H1 (cell line): Measurements from ENCODE around the gene AGPAT3.

Source experiments
- CBX8 ChIP-seq: fragments of 300-800, 300-1000 bp; sonication (generic); IDR thresholded peaks from 2 replicates; pipeline ENCODE4 v1.7.1; 2016; ENCODE audit warnings: low read depth, low read length, borderline replicate concordance
- CHD1 ChIP-seq: IDR thresholded peaks from 2 replicates; pipeline ENCODE4 v1.6.1; 2012; ENCODE audit warnings: low read depth, low read length, improper control_type of control experiment
- EZH2 ChIP-seq: fragments of 200-600 bp; sonication (generic); IDR thresholded peaks from 2 replicates; pipeline ENCODE4 v1.7.1; 2012; ENCODE audit warnings: low read depth, mild to moderate bottlenecking, moderate library complexity, low read length, inconsistent platforms; ENCODE audit not compliant: severe bottlenecking
- HDAC2 ChIP-seq, 2 experiments: fragments of 300-600 bp in 1 of 2; sonication (generic) in 1 of 2; IDR thresholded peaks; 2 replicates each; pipeline ENCODE4 v1.6.1; 2011 to 2012; ENCODE audit warnings: low read depth in 2 of 2, low read length in 2 of 2, mild to moderate bottlenecking in 2 of 2, moderate library complexity in 2 of 2, borderline replicate concordance in 1 of 2, inconsistent platforms in 1 of 2
- JUND ChIP-seq: IDR thresholded peaks from 2 replicates; pipeline ENCODE4 v1.6.1; 2011; ENCODE audit warnings: mild to moderate bottlenecking, improper control_type of control experiment, low read length
- POLR2A ChIP-seq, 2 experiments: IDR thresholded peaks; 1 replicate in 1 of 2; 2 replicates in 1 of 2; pipeline ENCODE4 v1.6.1; 2011; ENCODE audit warnings: low read depth in 2 of 2, low read length in 2 of 2, mild to moderate bottlenecking in 2 of 2; ENCODE audit errors: control extremely low read depth in 1 of 2
- POLR2AphosphoS5 ChIP-seq: IDR thresholded peaks from 2 replicates; pipeline ENCODE4 v1.6.1; 2011; ENCODE audit warnings: low read depth, low read length
- SIX5 ChIP-seq: IDR thresholded peaks from 2 replicates; pipeline ENCODE4 v1.6.1; 2011; ENCODE audit warnings: mild to moderate bottlenecking, low read depth, low read length
- SP2 ChIP-seq: IDR thresholded peaks from 2 replicates; pipeline ENCODE4 v1.6.1; 2012; ENCODE audit warnings: mild to moderate bottlenecking, low read length, inconsistent platforms
- TEAD4 ChIP-seq: IDR thresholded peaks from 2 replicates; pipeline ENCODE4 v1.6.1; 2012; ENCODE audit warnings: low read depth, low read length, inconsistent platforms, mixed read lengths
- TF ChIP-seq, protein P1 (sequence below), 3 experiments: IDR thresholded peaks; 1 replicate in 2 of 3; 2 replicates in 1 of 3; pipeline versions ENCODE4 v1.5.1 to v1.6.1; 2011; ENCODE audit warnings: low read length in 3 of 3, mild to moderate bottlenecking in 3 of 3, inconsistent platforms in 2 of 3, low read depth in 1 of 3, moderate library complexity in 1 of 3; ENCODE audit not compliant: insufficient read depth in 1 of 3; ENCODE audit errors: control extremely low read depth in 1 of 3
- TF ChIP-seq, protein P2 (sequence below): IDR thresholded peaks from 2 replicates; pipeline ENCODE4 v1.6.1; 2012; ENCODE audit warnings: inconsistent platforms

GRCh38 chr21:43954042-43954441, 89.0 kb downstream of the AGPAT3 start:
- TF ChIP-seq, protein P1, sequence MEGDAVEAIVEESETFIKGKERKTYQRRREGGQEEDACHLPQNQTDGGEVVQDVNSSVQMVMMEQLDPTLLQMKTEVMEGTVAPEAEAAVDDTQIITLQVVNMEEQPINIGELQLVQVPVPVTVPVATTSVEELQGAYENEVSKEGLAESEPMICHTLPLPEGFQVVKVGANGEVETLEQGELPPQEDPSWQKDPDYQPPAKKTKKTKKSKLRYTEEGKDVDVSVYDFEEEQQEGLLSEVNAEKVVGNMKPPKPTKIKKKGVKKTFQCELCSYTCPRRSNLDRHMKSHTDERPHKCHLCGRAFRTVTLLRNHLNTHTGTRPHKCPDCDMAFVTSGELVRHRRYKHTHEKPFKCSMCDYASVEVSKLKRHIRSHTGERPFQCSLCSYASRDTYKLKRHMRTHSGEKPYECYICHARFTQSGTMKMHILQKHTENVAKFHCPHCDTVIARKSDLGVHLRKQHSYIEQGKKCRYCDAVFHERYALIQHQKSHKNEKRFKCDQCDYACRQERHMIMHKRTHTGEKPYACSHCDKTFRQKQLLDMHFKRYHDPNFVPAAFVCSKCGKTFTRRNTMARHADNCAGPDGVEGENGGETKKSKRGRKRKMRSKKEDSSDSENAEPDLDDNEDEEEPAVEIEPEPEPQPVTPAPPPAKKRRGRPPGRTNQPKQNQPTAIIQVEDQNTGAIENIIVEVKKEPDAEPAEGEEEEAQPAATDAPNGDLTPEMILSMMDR (IDR thresholded peaks at IDR 0.05; ENCODE audit: control extremely low read depth in 1 of 3, insufficient read depth in 1 of 3, low read depth in 1 of 3, low read length in 3 of 3) = no peak
- TF ChIP-seq POLR2A (IDR thresholded peaks at IDR 0.05; ENCODE audit: control extremely low read depth in 1 of 2, low read depth in 2 of 2, low read length in 2 of 2) (no peak), EZH2 (no peak), HDAC2 (IDR thresholded peaks at IDR 0.05; ENCODE audit: borderline replicate concordance in 1 of 2, low read depth in 2 of 2, low read length in 2 of 2) (no peak), TEAD4 (no peak), SP2 (no peak), SIX5 (no peak), POLR2AphosphoS5 (no peak), CHD1 (no peak), JUND (no peak), CBX8 (no peak)
- TF ChIP-seq, protein P2, sequence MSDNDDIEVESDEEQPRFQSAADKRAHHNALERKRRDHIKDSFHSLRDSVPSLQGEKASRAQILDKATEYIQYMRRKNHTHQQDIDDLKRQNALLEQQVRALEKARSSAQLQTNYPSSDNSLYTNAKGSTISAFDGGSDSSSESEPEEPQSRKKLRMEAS = no peak
